Osteocyte (in vitro differentiated cells): ENCODE results near the gene SLC17A5. TPM values are rescaled to one million over a fixed set of nuclear protein-coding genes. Genes with fewer than 3 reads are reported as not detected.
"Not testable (repeated sequence)": the region's sequence is repeated elsewhere in the genome, so short reads cannot be mapped to it uniquely, and the experiment has no call there.

Source experiments
- DNase-seq: peaks from one replicate; pipeline ENCODE4 v3.0.0; 2021; ENCODE audit warnings: mixed read lengths; ENCODE audit not compliant: unreplicated experiment; ENCODE audit errors: extremely low spot score
- H3K27ac Mint-ChIP-seq: one replicate; pipeline ENCODE4 v1.8.0; 2021; ENCODE audit warnings: mild to moderate bottlenecking, mixed read lengths; ENCODE audit not compliant: unreplicated experiment
- H3K27me3 Mint-ChIP-seq: one replicate; pipeline ENCODE4 v1.8.0; 2021; ENCODE audit warnings: mixed read lengths; ENCODE audit not compliant: unreplicated experiment
- H3K36me3 Mint-ChIP-seq: one replicate; pipeline ENCODE4 v1.8.0; 2021; ENCODE audit warnings: mixed read lengths; ENCODE audit not compliant: unreplicated experiment
- H3K4me1 Mint-ChIP-seq: one replicate; pipeline ENCODE4 v1.8.0; 2021; ENCODE audit warnings: mixed read lengths; ENCODE audit not compliant: unreplicated experiment
- H3K4me3 Mint-ChIP-seq: one replicate; pipeline ENCODE4 v1.8.0; 2021; ENCODE audit warnings: mild to moderate bottlenecking, moderate library complexity, mixed read lengths; ENCODE audit not compliant: unreplicated experiment
- H3K9me3 Mint-ChIP-seq: one replicate; pipeline ENCODE4 v1.8.0; 2021; ENCODE audit warnings: mixed read lengths; ENCODE audit not compliant: unreplicated experiment
- total RNA-seq: library from RNA; stranded (reverse); gene quantifications from 2 replicates; pipeline ENCODE4 v1.2.1, GENCODE V29; 2021
- TF ChIP-seq, protein P1 (sequence below): fragments of 200-600 bp; sonication (generic); IDR thresholded peaks from 2 replicates; pipeline ENCODE4 v1.5.0; 2021; ENCODE audit warnings: antibody characterized with exemption, mild to moderate bottlenecking, moderate library complexity

The SLC17A5 gene
- total RNA-seq, 1 donor from 2014 or later: 20.4 TPM

DNA sequence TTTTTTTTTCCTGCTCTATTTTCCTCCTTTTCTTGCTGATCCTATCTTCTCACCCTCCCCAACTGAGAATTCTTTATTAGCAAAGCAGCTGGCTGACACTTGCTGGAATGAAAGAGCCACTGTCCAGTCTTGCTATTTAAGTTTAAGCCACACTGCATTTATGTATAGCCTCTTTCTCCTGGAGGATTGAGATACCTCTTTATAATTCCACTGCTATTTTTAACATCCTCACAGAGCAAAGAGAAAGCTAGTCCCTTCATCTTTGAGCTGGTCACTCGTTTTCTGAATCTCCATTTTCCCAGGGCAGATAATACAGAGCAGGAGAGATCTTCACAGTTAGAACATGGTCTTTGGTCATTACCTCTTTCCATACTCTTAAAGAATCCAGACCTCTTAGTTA, 97.0 kb downstream of the SLC17A5 start:
- H3K27ac Mint-ChIP-seq: peak overlapping the region; percentile 0
- H3K4me1 Mint-ChIP-seq: peaks cover 13% of the 10 kb centered on the region
- no peaks in the 10 kb centered on the region for H3K9me3 Mint-ChIP-seq
- no peaks in the 10 kb centered on the region for H3K36me3 Mint-ChIP-seq
- no peak for DNase-seq
- H3K27me3 Mint-ChIP-seq: no peaks in the 10 kb centered on the region
- TF ChIP-seq, protein P1, sequence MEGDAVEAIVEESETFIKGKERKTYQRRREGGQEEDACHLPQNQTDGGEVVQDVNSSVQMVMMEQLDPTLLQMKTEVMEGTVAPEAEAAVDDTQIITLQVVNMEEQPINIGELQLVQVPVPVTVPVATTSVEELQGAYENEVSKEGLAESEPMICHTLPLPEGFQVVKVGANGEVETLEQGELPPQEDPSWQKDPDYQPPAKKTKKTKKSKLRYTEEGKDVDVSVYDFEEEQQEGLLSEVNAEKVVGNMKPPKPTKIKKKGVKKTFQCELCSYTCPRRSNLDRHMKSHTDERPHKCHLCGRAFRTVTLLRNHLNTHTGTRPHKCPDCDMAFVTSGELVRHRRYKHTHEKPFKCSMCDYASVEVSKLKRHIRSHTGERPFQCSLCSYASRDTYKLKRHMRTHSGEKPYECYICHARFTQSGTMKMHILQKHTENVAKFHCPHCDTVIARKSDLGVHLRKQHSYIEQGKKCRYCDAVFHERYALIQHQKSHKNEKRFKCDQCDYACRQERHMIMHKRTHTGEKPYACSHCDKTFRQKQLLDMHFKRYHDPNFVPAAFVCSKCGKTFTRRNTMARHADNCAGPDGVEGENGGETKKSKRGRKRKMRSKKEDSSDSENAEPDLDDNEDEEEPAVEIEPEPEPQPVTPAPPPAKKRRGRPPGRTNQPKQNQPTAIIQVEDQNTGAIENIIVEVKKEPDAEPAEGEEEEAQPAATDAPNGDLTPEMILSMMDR: no peak
- no peak overlapping the region for H3K4me3 Mint-ChIP-seq

DNA sequence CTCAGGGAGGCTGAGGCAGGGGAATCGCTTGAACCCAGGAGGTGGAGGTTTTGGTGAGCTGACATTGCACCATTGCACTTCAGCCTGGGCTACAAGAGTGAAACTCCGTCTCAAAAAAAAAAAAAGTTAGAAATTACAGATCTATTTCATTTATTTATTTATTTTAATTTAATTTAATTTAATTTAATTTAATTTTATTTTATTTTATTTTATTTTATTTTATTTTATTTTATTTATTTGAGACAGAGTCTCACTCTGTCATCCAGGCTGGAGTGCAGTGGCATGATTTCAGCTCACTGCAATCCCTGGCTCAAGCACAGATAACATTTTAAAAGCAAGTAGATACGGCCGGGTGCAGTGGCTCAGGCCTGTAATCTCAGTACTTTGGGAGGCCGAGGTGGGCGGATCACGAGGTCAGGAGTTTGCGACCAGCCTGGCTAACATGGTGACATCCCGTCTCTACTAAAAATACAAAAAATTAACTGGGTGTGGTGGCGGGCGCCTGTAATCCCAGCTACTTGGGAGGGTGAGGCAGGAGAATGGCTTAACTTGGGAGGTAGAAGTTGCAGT, 98.3 kb downstream of the SLC17A5 start:
- not testable (repeated sequence) for H3K27me3 Mint-ChIP-seq, H3K36me3 Mint-ChIP-seq, H3K4me1 Mint-ChIP-seq, H3K4me3 Mint-ChIP-seq, H3K27ac Mint-ChIP-seq, H3K9me3 Mint-ChIP-seq, DNase-seq

DNA sequence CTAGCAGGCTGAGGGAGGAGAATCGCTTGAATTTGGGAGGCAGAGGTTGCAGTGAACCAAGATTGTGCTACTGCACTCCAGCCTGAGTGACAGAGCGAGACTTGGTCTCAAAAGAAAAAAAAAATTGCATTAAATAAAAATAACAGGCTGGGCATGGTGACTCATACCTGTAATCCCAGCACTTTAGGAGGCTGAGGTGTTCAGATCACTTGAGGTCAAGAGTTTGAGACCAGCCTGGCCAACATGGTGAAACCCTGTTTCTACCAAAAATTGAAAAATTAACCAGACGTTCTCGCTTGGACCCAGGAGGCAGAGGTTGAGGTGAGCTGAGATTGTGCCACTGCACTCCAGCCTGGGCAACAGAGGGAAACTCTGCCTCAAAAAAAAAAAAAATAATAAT, 102.7 kb downstream of the SLC17A5 start:
- H3K27ac Mint-ChIP-seq, H3K4me3 Mint-ChIP-seq, H3K27me3 Mint-ChIP-seq, H3K4me1 Mint-ChIP-seq, H3K36me3 Mint-ChIP-seq, H3K9me3 Mint-ChIP-seq, DNase-seq: not testable (repeated sequence)

DNA sequence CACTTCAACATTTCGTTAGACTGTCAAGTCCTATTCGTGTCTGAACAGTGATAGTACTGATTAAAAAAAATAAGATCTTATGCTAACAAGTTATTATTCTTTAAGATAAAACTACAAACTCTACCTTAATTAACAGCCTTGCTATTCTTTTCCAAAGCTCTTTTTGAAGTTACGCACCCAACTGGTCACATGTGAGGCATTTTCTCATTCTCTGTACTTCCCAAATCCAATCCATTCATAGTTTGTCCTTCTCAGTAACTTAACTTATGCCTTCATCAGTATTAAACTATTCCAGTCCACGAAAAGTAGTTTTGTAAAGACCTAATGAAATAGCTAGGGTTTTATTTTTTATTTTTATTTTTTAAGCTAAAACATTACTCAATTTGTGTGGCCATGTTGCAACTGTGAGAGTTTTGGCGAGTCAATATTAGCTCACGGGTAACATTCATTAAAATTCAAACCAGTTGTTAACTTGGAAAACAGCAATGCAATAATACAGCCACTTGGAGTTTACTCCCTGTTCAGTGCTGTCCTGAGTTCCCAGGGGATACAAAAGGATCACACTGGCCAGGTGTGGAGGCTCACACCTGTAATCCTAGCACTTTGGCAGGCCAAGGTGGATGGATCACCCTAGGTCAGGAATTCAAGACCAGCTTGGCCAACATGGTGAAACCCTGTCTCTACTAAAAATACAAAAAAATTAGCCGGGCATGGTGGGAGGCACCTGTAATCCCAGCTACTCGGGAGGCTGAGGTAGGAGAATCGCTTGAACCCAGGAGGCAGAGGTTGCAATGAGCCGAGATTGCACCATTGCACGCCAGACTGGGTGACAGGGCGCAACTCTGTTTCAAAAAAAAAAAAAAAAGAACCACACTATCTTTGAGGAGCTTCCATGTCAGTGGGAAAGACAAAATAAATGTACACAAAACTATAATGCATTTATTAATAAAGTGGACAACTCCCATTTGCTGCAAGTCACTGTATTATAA, 105.0 kb downstream of the SLC17A5 start:
- TF ChIP-seq, protein P1: no peak

DNA sequence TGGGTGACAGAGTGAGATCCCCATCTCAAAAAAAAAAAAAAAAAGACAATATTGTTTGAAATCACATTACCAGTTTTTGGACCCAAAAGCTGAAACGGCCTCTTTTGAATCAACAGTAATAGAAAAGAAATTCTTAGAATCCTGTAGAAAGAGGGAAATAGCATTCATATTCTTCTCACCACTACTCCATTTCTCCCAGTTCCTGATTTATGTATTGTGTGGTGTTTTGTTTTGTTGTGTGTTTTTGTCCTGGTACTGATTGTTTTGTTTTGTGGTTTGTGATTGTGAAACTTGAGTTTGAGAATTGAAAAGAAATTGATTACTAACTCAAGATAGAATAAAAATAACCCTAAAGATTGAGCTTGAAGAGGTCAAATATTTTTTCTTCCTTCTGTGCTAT, 106.8 kb downstream of the SLC17A5 start:
- no peaks in the 10 kb centered on the region for H3K27me3 Mint-ChIP-seq
- H3K4me1 Mint-ChIP-seq: no peaks in the 10 kb centered on the region
- H3K36me3 Mint-ChIP-seq: no peaks in the 10 kb centered on the region
- no peak for DNase-seq
- TF ChIP-seq, protein P1: no peak
- no peak overlapping the region for H3K27ac Mint-ChIP-seq
- no peak overlapping the region for H3K4me3 Mint-ChIP-seq
- no peaks in the 10 kb centered on the region for H3K9me3 Mint-ChIP-seq

More for the DNA sequence above, 105.0 kb downstream of the SLC17A5 start:
- DNase-seq: no peak
- Mint-ChIP-seq H3K9me3 (no peaks in the 10 kb centered on the region), H3K36me3 (no peaks in the 10 kb centered on the region), H3K27me3 (no peaks in the 10 kb centered on the region), H3K4me3 (no peak overlapping the region), H3K27ac (no peak overlapping the region), H3K4me1 (no peaks in the 10 kb centered on the region)

Other genes starting within 250 kb of the SLC17A5 start
- gene CGAS, start 201.7 kb downstream of the SLC17A5 start, total RNA-seq: 0.37 and 0.59 TPM in 2 replicates
- 23.7 and 24.8 TPM in 2 replicates for gene MTO1, start 192.3 kb downstream of the SLC17A5 start, total RNA-seq
- 10,441 and 10,582 TPM in 2 replicates for gene EEF1A1, start 133.0 kb downstream of the SLC17A5 start, total RNA-seq
- 14.3 and 18.0 TPM in 2 replicates for gene CD109, start 42.2 kb upstream of the SLC17A5 start, total RNA-seq